SK-N-MC (cell line): ENCODE measurements around the gene P2RY10.

Experiments
- EZH2 ChIP-seq: fragments of 200-600 bp; sonication (generic); IDR thresholded peaks from one replicate; pipeline ENCODE4 v1.6.1; 2017; ENCODE audit warnings: antibody characterized with exemption
- FOXP2 ChIP-seq: optimal IDR thresholded peaks from 2 replicates; pipeline ENCODE3; 2011; ENCODE audit warnings: mild to moderate bottlenecking, moderate library complexity; ENCODE audit not compliant: insufficient read depth; ENCODE audit errors: extremely low read length, control extremely low read depth
- POLR2AphosphoS5 ChIP-seq: IDR thresholded peaks from 2 replicates; pipeline ENCODE4 v1.6.1; 2012; ENCODE audit warnings: mild to moderate bottlenecking, low read depth, low read length, borderline replicate concordance

DNA sequence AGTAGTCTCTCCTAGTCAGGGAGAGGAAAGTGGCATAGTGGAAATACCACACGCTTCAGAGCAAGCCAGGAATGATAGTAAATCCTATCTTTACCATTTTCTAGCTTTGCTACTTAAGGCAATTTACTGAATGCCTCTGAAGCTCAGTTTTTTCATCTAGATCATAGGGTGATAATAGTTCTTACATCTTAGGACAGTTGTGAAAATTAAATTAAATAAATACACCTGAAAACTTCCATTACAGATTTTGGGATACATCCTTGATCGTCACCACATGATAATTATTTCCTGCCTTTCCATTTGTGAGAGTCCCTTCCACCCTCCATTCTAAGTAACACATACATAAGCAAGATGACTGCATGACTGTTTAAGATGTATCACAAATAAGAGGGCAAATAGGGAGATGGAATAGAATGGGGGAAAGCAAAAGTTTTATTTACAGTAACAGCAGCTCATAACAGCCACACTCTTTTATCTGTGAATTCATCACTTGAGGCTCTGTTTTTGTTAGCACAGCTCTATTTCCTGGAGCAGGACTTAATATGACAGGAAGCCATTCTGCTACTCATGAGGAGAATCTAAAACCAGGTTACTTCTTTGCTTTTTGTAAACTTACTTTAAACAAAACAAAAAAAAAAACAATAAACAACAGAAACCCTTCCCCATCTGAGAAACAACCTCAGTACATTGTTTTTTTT is 13.4 kb downstream of the P2RY10 start:
- TF ChIP-seq POLR2AphosphoS5 (no peak), EZH2 (no peak), FOXP2 (no peak)
